NCI-H187 treated with DMSO at 0.1 percent for 48 hours (cell line): ENCODE results near the gene SGMS1.

Experiments
- DNase-seq: peaks from one replicate; lab custom pipeline; 2025; lab: John Stamatoyannopoulos, UW

The SGMS1 gene

DNA sequence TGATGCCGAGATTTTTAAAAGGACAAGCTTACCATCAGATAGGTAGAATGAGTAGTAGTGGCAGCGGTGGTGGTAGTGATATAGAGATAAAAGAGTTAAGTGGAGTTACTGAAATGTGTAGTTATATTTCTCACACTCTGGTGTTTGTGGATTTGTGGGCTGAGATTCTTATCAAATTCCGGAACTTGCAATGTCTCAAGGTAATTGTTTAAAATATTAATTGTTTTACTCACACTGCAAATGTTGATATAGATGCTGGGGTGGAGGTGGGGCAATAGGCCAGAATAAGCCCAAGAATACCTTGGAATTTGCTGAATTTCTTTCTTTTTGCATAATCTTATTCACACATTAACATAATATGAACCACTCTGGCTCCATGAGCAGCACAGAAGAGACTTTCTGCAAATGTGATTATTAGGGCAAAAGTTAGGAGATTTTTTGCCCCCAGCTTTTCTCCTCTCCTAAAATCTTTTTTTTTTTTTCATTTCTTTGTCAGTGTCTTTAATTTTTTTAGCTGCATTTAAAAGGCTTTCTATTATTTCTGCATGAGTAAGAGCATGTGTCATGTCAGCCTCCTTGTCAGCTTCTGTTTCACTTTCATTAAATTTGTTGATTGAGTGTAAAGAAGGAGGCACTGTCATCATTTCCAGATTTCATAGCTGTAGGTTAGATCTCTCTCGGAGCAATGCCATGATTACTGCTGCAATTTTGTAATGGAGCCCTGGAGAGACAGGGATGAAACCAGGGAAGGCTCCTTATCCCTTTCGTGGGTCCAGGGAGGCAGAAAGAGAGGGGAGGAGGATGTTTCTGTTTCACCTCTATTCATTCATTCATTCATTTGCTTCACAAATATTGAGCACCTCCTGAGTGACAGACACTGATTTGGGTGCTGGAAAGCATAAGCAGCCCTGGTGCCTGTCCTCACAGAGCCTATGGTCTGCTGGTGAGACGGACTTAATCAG, 13.1 kb upstream of the SGMS1 start:
- no peak for DNase-seq

DNA sequence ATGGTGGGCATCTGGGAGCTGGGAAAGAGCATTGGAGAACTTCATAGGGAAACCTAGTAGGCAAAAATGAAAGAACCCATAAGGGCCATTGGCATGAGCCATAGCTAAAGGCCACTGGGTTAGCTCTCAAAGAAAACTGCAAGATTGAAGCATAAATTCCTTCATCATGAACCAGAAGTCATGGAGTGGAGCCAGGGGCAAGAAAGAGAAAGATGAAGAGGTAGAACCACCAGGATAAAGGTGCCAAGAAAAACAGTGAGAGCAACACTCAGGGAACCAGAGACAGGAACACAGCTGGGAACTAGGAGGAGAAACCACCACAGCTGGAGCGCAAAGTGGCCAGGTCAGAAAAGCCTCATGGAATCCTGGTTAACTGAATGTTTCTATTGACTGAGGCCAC, 11.5 kb upstream of the SGMS1 start:
- DNase-seq, result no peak

DNA sequence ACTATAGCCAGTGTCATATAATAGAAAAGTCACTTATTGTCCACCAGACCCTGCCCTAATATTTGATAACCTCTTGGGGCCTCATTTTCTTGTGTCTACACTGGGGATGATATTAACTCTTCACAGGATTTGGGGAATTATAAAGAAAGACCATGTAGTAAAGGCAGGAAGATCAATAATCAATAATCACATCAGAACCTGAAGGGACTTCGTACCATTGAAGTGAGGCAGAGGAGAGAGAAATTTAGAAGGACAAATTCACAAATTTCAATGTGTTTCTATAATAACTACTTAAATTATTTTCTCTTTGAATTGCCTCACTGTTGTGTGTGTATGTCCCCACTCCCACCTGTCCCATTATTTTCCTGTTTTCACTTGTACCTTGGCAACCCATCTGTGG, 10.7 kb upstream of the SGMS1 start:
- no peak for DNase-seq

DNA sequence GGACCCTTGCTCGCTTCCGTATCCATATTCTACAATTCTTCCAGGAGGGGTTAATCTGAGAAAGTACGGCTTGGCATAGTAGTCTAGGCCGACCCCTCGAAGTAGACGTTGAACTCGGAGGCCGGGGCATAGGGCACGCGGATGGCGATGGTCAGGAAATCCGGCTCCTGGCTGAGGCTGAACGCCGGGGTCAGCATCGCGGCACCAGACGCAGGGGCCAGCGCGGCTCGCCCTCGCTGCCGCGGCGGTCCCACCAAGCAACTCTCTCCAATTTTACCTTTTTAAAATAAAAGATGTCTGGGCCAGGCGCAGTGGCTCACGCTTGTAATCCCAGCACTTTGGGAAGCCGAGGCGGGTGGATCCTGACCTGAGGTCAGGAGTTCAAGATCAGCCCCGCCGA, 7.3 kb upstream of the SGMS1 start:
- no peak for DNase-seq

DNA sequence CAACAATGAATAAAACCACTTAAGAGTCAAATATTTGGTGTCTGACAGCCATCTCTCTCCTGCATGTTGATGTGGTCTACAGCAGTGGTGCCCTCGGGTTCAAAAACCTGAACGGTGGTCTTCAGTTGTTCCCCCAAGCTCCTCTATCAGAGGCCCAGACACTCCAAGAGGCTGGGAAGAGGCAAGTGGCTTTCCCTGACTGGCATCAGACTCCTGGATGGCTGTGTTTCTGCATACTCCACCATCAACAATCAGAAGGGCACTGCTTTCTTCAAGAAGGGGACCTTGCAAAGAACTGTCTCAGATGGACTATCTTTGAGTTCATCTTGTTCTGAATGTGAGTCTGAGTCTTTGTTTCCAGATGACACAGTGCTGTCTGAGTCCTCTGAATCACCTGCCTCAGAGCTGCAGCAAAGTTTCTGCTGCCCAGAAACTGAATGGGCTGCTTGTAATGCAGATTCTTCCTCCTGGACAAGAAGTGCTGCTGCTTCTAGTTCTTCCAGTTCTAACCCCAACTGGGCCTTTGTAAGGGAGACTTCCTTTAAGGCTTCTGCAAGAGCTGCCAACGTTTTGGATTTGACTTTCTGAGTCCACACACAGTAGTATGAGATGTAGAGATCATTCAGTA, 5.9 kb upstream of the SGMS1 start:
- DNase-seq, result no peak

DNA sequence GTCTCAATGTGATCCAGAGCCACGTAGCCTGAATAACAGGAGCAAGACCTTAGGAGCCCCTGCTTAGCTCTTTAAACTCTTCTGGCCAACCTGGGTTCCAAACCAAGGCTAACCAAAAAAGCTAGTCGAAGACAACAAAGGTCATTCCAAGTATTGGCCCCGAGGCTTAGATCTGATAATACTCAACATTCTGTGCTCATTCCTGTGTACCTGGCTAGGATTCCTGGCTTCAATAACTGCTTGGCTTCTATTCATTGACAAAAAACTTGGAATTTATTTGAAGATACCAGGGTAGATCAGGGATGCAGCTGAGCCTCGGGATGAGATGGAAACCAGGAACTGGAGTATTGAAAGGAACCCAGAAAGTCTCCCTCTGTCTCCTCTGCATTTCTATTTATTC, 4.1 kb upstream of the SGMS1 start:
- DNase-seq, result no peak

DNA sequence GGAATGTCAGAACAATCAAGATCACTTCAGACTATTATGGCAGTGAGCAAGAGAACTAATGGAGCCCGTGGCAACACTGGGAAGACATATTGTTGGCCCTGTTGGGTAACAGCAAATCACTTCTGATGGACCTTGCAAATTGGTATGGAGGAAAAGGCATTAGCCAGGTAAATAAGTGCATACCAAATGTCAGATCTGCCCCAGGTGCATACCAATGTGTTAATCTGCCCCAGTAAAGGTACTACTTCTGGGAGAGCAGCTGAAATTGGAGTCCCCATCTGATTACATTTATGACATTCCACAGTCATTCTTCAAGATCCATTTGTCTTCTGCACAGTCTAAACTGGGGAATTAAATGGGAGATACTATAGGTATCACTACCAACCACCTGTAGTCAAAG, 3.7 kb upstream of the SGMS1 start:
- no peak for DNase-seq

DNA sequence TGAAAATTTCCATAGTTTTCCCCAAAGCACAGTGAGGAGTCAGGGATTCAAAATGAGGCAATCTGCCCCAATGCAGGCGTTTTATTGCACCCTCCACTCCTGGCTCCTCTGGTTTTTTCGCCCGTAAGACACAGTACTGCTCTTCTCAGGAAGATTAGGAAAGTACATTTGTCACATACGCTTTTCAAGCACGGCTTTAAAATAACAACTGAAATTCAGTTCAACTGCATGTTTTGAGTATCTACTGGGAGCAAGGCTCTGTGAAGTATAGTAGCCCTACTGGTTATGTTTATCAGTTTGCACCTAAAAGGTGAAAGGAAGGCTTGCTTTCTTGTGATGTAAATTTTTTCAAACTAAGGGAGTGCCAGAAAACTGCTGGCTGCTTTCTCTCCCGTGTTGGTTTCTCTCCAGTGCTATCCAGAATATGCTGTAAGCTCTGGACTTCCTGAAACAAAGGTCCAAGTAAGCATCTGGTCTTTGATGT, 1.9 kb upstream of the SGMS1 start:
- no peak for DNase-seq

DNA sequence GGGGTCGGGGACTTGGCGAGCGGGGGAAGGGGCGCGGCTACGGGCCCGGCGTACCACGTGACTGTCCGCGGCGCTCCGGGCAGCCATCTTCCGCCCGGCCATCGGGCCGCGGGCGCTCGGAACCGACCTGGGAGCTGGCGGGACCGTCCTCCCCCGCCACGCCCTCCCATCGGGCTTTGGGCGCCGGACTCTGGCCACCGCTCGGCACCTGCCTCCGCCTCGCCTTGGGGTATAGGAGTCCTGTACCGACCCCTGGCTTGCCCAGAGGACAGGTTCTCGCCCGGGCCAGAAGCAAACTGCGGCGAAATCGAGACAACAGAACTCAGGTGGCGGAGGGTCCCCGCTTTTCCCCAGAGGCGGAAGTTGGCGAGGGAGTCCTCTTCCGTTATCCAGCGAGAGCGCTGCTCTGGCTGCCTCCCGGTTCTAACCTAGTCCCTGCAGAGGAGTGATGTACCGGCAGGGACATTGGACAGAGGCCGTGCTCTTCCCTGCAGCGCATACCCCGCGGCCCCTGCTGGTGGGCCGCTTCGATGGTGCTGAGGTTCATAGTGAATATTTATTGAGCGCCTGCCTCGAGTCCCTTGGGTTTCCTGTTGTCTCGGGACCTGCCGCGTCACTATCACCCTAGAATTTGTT, 1.2 kb upstream of the SGMS1 start:
- DNase-seq, result peak; percentile 32

DNA sequence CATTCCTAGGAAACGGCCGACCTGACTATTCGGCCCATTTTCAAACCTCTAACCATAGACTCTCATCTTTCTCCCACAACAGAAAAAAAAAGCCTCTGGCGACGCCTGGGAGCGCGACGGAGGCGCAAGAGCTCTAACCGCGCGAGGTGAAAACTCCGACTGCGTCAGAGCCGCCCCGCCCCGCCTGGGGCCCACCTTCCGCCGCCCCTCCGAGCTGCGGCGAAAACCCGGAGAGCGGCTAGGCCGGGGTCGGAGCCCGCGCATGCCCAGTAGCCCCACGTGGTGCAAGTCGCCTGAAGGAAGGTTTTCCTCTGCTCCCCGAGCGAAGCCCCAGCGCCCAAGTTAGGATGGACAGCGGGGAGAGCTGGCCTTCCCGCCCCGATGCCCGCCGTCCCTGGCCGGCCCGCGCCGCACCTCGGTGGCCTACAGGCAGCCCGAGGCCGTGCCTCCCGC, 683 bp upstream of the SGMS1 start:
- DNase-seq, result no peak

DNA sequence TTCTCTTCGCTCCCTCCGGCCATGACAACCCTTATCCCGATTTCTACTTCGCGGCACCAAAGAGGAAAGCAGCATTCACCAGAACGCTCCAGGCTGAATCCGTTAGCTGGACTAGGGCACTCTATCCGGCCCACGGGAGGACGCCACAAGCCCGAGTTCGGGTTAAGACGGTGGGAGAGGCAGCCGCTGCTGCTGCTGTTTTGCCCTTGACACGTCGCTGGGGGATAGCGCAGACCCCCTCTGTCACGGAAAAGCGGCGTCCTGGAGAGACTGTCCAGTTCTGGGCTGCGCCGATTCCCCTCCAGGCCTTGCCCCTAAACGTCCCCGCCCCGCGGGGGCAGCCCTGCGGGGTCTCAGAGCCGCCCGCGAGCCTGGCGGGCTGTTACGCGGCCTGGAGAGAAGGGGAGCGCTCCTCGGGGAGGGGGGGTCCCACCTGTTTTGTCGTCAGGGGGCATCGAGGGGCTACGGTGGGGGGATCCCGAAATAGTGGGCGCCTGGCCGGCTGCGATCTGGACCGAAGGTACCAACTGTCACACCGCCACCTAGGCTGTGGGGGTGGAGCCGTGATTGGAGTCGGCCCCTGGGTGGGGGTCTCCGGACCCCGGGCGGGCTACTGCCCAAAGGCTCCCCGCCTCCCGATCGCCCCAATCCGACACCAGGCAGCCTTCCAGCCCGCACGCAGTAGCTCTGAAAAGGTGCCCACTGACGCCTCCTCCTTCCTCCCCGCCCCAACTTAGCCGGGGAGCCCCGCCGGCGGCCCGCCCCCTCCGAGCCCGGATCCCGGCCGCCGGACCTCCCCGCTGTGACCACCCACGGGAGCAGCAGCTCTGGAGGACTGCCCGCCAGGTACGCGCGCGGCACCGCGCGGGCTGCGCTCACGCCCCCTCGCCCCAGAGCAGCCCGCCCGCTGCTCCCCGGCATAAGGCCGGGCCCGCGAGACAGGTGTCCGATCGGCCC, 772 bp downstream of the SGMS1 start:
- DNase-seq, result no peak

DNA sequence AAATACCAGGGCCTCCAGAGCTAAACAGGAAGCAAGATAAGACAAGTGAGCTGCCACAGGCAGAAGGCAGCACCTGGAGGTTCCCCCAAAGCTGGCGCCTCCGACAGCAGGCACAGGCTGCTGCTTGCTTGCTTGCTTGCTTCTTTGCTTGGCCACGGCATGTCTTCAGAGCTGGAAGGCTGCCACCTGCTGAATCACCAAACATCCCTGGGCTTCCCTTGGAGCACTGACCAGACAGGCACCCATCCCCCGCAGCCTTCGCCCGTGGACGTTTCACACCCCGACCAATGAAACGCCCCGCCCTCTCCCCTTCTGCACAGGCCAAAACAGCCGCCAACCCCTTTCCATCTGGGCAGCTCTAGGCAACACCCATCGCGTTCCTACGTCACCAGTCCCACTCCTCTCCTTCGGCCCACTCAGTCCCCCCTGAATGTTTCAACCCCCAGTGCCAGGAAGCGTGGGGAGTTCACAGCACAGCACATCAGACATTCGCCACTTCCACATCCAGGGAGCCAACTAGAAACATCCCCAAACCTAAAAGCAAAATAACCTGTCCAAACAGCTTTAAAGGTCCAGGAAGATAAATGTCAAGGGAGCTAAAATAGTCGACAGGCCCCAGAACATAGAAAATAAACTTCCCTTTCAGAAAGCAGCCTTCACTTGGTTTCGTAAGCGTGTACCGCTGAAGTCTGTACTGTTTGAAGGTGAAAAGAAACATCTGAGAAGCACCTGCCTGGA, 1.6 kb downstream of the SGMS1 start:
- no peak for DNase-seq

DNA sequence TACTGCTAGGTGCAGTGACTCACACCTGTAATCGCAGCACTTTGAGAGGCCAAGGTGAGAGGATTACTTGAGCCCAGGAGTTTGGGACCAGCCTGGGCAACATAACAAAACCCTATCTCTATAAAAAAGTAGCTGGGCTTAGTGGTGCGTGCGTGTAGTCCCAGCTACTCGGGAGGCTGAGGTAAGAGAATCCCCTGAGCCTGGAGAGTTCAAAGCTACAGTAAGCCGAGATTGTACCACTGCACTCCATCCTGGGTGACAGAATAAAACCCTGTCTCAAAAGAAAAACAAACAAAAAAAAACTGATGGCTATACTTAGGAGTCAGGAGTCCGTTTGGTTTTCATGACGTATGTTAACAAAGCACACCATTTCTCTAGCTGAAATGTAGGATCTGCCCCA, 2.9 kb downstream of the SGMS1 start:
- DNase-seq, result no peak

DNA sequence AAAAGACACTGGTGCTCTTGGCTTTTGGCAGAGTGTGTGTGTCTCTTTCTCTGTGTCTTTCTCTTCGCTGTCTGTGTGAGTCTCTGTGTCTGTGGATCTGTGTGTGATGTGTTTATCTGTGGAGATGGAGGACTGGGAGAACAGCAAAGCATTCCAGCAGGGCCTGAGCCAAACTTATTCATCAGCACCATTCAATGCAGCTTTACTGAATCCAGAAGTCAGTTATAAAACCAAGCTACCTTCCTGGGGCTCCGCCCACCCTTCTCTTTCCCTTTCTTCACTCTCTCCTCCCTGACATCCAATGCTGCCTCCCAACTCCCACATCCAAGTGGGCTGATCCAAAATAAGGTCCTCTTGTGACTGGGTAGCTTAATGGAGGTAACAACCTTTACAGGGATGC, 3.9 kb downstream of the SGMS1 start:
- DNase-seq, result no peak

DNA sequence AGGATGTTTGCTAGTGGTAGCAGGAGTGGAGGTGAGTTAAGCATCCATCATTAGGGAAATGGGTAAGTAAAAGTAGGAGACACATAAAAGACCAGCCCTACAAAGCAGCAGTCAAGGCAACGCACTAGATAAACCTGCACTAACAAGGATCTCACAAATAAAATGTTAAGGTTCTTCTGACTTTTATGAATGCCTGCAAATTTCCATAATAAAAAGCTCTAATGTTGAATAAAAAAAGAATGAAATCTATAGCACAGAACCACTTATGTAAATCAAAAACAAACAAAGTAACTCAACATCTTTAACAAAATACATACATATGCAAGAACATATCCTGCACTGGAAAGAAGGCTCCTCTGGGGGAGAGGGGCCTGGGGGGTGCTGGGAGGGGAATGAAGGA, 4.6 kb downstream of the SGMS1 start:
- DNase-seq, result no peak

DNA sequence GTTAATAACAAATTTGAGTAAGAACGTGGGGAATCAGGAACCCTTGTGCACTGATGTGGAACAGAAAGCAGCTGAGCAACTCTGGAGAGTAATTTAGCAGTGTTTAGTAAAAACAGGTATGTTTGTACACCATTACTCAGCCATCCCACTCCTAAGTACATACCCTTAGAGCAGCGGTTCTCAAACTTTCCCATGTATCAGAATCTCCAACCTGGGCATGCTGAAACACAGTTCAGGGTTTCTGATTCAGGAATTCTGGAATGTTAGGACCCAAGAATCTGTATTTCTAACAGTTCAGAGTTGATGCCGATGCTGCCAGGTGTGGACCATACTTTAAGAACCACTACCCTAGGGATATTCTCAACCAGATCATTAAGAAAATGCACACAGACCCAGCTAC, 5.1 kb downstream of the SGMS1 start:
- no peak for DNase-seq

DNA sequence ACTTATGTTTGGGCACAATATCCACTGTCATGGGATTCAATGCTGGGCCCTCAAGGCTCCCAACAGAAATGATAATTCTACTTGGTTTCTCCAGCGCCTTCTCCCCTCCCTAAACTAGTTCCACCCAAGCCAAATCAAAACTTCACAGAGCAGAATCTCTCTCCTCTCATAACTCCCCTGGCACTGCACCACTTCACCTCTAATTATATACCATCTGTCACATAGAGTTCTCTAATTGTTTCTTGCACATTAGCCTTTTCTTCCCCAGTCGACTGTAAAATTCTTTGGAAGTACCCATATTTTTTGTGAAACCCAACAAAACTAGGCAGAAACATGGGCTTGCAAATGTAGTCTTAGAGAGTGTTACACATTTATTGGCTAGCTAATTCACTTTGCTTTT, 8.1 kb downstream of the SGMS1 start:
- no peak for DNase-seq

DNA sequence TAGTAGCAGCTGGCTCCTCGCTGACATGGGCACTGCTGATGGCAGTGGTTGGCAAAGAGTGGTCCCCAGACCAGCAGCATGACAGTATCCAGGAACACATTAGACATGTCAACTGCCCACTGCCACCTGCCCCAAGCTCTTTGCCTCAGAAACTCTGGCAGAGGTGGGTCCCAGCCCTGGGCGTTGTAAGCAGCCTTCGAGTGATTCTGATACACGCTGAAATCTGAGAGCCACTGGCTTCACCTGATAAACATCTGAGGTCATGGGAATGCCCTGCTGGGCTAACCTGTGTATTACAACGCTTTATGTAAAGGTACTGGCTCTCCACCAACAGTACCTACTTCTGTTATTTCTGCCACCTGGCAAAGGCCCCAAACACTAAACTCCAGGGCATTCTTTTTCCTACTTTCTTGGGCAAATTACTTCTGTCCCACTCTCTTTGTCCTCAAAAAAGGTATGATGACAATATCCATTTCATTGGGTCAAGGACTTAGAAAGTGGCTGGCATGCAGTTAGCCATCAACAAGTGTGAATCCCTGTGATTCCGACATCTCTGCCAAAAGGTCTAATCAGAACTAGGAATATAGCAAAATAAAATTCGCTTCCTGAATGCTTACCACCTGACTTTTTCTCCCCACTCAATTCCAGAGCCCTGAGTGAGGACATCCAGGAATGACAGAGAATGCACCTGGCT, 9.2 kb downstream of the SGMS1 start:
- DNase-seq, result no peak

DNA sequence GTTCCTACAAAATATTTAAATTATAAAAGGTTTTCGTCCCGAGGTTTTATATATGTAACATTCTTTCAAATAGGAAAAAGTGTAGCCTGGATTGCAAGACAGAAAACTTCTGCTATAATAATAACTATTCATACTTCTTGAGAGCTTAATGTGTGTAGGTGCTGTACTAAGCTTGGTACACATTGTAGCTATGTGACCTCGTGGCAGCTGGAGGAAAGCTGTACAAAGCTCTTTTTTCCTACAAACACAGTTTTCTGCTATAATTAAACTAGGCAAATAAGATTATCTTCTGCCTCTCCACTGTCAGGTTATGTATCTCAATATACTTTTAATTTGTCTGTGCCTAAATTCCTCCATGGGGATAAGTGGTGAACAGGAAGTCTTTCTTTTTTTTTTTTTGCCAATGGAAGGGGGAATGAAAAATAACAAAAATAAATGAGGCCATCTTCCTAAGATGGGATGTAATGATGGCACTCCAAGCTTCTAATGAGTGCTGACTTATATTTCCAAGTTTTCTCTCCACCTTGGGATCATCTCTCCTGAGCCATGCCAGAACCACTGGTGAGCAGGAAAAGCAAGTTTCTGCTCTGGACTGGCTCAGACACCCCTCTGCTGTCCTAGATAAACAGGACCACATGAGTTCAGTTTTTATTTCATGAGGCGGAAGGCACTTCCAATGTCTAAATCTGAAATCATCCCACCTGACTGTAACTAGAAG, 9.9 kb downstream of the SGMS1 start:
- no peak for DNase-seq

DNA sequence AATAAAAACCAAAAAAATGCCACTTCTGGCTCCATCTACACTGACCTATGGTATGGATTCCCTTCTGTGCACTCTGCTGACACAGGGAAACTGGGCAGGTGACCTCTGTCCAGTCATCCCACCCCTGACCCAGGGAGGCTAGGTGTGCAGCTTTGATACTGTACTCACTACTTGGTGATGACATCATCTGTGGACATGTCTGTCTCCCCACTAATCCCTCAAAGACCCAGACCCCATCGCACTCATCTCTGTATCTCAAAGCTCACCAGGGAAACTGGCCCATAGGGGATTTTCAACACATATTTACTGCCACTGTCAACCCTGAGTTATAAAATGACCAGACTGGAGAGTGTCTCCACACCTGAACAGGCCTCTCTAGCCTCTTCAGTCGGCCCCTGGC, 10.6 kb downstream of the SGMS1 start:
- DNase-seq, result no peak
